Neural progenitor cell (in vitro differentiated cells): ENCODE data around the gene NOP53. TPM values are rescaled to one million over a fixed set of nuclear protein-coding genes. Genes with fewer than 3 reads are reported as not detected.

Experiments
- DNase-seq: peaks from one replicate; pipeline ENCODE4 v3.0.0-alpha.2; 2016; ENCODE audit warnings: low spot score
- H2AFZ ChIP-seq: fragments of 200-600 bp; sonication (generic); replicated peaks from 2 replicates; pipeline ENCODE4 v1.6.1; 2016; ENCODE audit warnings: antibody characterized with exemption
- H3F3A ChIP-seq: fragments of 200-600 bp; sonication (generic); 2 replicates; pipeline ENCODE4 v1.6.1; 2016; ENCODE audit warnings: antibody characterized with exemption, low read depth
- H3K27ac ChIP-seq: fragments of 200-600 bp; sonication (generic); 2 replicates; pipeline ENCODE4 v1.5.1; 2016; ENCODE audit warnings: mild to moderate bottlenecking
- H3K27me3 ChIP-seq: fragments of 200-600 bp; sonication (generic); 2 replicates; pipeline ENCODE4 v1.6.1; 2016; ENCODE audit warnings: mild to moderate bottlenecking, moderate library complexity
- H3K36me3 ChIP-seq: fragments of 200-600 bp; sonication (generic); 2 replicates; pipeline ENCODE4 v1.5.1; 2016
- H3K4me1 ChIP-seq: fragments of 200-600 bp; sonication (generic); 2 replicates; pipeline ENCODE4 v1.6.1; 2016; ENCODE audit warnings: mixed run types
- H3K4me2 ChIP-seq: fragments of 200-600 bp; sonication (generic); 2 replicates; pipeline ENCODE4 v1.6.1; 2016
- H3K4me3 ChIP-seq: fragments of 200-600 bp; sonication (generic); 2 replicates; pipeline ENCODE4 v1.5.1; 2016
- H3K79me2 ChIP-seq: fragments of 200-600 bp; sonication (generic); 2 replicates; pipeline ENCODE4 v1.6.1; 2016; ENCODE audit warnings: low read depth
- H3K9ac ChIP-seq: fragments of 200-600 bp; sonication (generic); 2 replicates; pipeline ENCODE4 v1.6.1; 2016
- H3K9me3 ChIP-seq: fragments of 200-600 bp; sonication (generic); 2 replicates; pipeline ENCODE4 v1.5.1; 2016; ENCODE audit warnings: low read depth
- H4K20me1 ChIP-seq: fragments of 200-600 bp; sonication (generic); 2 replicates; pipeline ENCODE4 v1.6.1; 2016; ENCODE audit warnings: low read depth
- H3K27ac Mint-ChIP-seq: 3 replicates; pipeline ENCODE4 v1.8.0; 2021; ENCODE audit warnings: mixed read lengths
- H3K27me3 Mint-ChIP-seq: 2 replicates; pipeline ENCODE4 v1.8.0; 2022; ENCODE audit warnings: low read depth, mild to moderate bottlenecking, inconsistent platforms, moderate library complexity, mixed read lengths; ENCODE audit not compliant: insufficient read depth
- H3K36me3 Mint-ChIP-seq: 3 replicates; pipeline ENCODE4 v1.8.0; 2021; ENCODE audit warnings: mixed read lengths
- H3K4me1 Mint-ChIP-seq: 3 replicates; pipeline ENCODE4 v1.8.0; 2021; ENCODE audit warnings: mixed read lengths
- H3K4me3 Mint-ChIP-seq: 3 replicates; pipeline ENCODE4 v1.8.0; 2021; ENCODE audit warnings: mild to moderate bottlenecking, moderate library complexity, mixed read lengths
- H3K9me3 Mint-ChIP-seq: 3 replicates; pipeline ENCODE4 v1.8.0; 2020; ENCODE audit warnings: mixed read lengths
- EZH2 ChIP-seq: fragments of 200-600 bp; sonication (generic); IDR thresholded peaks from 2 replicates; pipeline ENCODE4 v1.6.1; 2017; ENCODE audit warnings: antibody characterized with exemption, mild to moderate bottlenecking, moderate library complexity
- EZH2phosphoT487 ChIP-seq: fragments of 200-600 bp; sonication (generic); IDR thresholded peaks from 2 replicates; pipeline ENCODE4 v1.6.1; 2017; ENCODE audit warnings: antibody characterized with exemption
- total RNA-seq: library from RNA; depleted of rRNA; stranded (reverse); fragments of >200 nt; gene quantifications from 2 replicates; pipeline ENCODE4 v1.2.3, GENCODE V29; 2015; ENCODE audit warnings: low replicate concordance
- TF ChIP-seq, protein P1 (sequence below): fragments of 200-600 bp; sonication (generic); IDR thresholded peaks from 2 replicates; pipeline ENCODE4 v1.5.1; 2017; ENCODE audit warnings: antibody characterized with exemption, mild to moderate bottlenecking

NOP53 gene
- total RNA-seq, 1 donor from 2014 or later, result 101 TPM

DNA sequence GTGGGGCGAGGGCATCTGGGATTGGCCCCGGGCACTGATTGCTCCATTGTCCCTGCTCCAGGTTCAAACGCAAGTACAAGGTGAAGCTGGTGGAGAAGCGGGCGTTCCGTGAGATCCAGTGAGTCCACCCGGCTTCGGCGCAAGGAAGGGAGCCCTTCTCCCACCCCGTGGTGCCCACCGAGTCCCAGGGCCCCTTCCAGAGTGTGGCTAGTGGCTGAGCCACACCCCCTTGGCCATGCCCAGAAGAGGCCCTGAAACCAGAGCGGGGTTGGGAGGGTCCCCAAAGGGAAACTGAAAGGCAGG lies 11.2 kb downstream of the NOP53 start:
- Histone ChIP-seq H3K4me3 (no peak overlapping the region), H3F3A (peaks cover 9% of the 10 kb centered on the region), H3K9ac (no peak overlapping the region), H3K4me1 (no peaks in the 10 kb centered on the region), H4K20me1 (no peaks in the 10 kb centered on the region), H2AFZ (no peak overlapping the region), H3K4me2 (no peak overlapping the region), H3K36me3 (no peaks in the 10 kb centered on the region), H3K27me3 (no peaks in the 10 kb centered on the region), H3K27ac (no peak overlapping the region), H3K9me3 (no peaks in the 10 kb centered on the region), H3K79me2 (no peaks in the 10 kb centered on the region)
- no peak for TF ChIP-seq EZH2
- TF ChIP-seq, protein P1, sequence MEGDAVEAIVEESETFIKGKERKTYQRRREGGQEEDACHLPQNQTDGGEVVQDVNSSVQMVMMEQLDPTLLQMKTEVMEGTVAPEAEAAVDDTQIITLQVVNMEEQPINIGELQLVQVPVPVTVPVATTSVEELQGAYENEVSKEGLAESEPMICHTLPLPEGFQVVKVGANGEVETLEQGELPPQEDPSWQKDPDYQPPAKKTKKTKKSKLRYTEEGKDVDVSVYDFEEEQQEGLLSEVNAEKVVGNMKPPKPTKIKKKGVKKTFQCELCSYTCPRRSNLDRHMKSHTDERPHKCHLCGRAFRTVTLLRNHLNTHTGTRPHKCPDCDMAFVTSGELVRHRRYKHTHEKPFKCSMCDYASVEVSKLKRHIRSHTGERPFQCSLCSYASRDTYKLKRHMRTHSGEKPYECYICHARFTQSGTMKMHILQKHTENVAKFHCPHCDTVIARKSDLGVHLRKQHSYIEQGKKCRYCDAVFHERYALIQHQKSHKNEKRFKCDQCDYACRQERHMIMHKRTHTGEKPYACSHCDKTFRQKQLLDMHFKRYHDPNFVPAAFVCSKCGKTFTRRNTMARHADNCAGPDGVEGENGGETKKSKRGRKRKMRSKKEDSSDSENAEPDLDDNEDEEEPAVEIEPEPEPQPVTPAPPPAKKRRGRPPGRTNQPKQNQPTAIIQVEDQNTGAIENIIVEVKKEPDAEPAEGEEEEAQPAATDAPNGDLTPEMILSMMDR, result no peak
- TF ChIP-seq EZH2phosphoT487, result no peak
- Mint-ChIP-seq H3K9me3 (peaks cover 2% of the 10 kb centered on the region), H3K27ac (no peak overlapping the region), H3K27me3 (peaks cover 5% of the 10 kb centered on the region), H3K4me1 (no peaks in the 10 kb centered on the region), H3K36me3 (peaks cover 25% of the 10 kb centered on the region), H3K4me3 (no peak overlapping the region)
- no peak for DNase-seq

DNA sequence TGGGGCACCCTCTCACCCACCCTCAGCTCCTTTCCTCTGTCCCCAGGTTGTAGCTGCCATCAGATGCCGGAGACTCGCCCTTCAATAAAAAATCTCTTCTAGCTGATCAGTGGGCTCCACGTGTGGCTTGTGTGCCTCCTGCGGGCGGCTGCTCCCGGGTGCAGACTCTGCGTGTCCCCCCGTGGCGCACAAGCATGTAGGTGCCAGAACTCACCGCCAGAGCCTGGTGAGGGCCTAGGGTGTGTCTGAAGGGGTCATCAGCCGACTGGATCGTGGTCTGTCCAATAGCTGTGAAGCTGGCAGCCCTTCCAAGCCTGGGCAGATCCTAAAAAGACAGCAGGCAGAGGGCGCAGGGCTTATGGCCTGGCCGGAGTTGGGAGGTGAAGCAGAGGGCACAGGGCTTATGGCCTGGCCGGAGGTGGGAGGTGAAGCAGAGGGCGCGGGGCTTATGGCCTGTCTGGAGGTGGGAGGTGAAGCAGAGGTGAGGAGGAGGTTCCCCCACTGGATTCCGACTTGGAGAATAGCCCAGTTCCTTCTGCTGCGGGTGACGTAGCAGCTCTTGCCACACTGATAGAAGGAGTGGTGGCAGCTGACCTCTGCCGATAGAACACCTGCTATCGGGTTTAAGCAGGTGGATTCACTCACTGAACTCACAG lies 11.7 kb downstream of the NOP53 start:
- DNase-seq, result no peak
- H2AFZ ChIP-seq, result no peak overlapping the region
- H3K79me2 ChIP-seq, result no peaks in the 10 kb centered on the region
- H3K9ac ChIP-seq, result no peak overlapping the region
- TF ChIP-seq, protein P1, result no peak
- TF ChIP-seq EZH2phosphoT487 (no peak), EZH2 (no peak)
- H3K36me3 Mint-ChIP-seq, result peaks cover 25% of the 10 kb centered on the region
- no peak overlapping the region for H3K27ac ChIP-seq
- H3K4me1 Mint-ChIP-seq, result no peaks in the 10 kb centered on the region
- no peaks in the 10 kb centered on the region for H3K36me3 ChIP-seq
- no peaks in the 10 kb centered on the region for H3K9me3 ChIP-seq
- H3K27me3 ChIP-seq, result no peaks in the 10 kb centered on the region
- H3K27me3 Mint-ChIP-seq, result peaks cover 5% of the 10 kb centered on the region
- H3F3A ChIP-seq, result peaks cover 9% of the 10 kb centered on the region
- H4K20me1 ChIP-seq, result no peaks in the 10 kb centered on the region
- no peak overlapping the region for H3K4me3 Mint-ChIP-seq
- no peaks in the 10 kb centered on the region for H3K4me1 ChIP-seq
- H3K27ac Mint-ChIP-seq, result no peak overlapping the region
- peaks cover 2% of the 10 kb centered on the region for H3K9me3 Mint-ChIP-seq
- no peak overlapping the region for H3K4me2 ChIP-seq
- no peak overlapping the region for H3K4me3 ChIP-seq

- TF ChIP-seq, protein P1, result no peak
- TF ChIP-seq EZH2phosphoT487, result no peak
- TF ChIP-seq EZH2, result no peak
- Histone ChIP-seq H3K27ac (no peak overlapping the region), H3K9me3 (no peaks in the 10 kb centered on the region), H3F3A (peaks cover 9% of the 10 kb centered on the region), H3K79me2 (no peaks in the 10 kb centered on the region), H3K4me3 (no peak overlapping the region), H3K4me1 (no peaks in the 10 kb centered on the region), H2AFZ (no peak overlapping the region), H3K36me3 (no peaks in the 10 kb centered on the region), H3K4me2 (no peak overlapping the region), H3K27me3 (no peaks in the 10 kb centered on the region), H4K20me1 (no peaks in the 10 kb centered on the region), H3K9ac (no peak overlapping the region)
- no peak for DNase-seq
- H3K27me3 Mint-ChIP-seq, result peaks cover 5% of the 10 kb centered on the region
- H3K36me3 Mint-ChIP-seq, result peaks cover 25% of the 10 kb centered on the region
- H3K9me3 Mint-ChIP-seq, result peaks cover 2% of the 10 kb centered on the region
- no peak overlapping the region for H3K27ac Mint-ChIP-seq
- no peak overlapping the region for H3K4me3 Mint-ChIP-seq
- no peaks in the 10 kb centered on the region for H3K4me1 Mint-ChIP-seq
These were observed 12.5 kb downstream of the NOP53 start for GRCh38 chr19:47757617-47758442.
